Loucy (cell line): Measurements from ENCODE around the gene COX10.

ENCODE experiments used
- H2AFZ ChIP-seq: fragments of 200-600 bp; sonication (generic); 2 replicates; pipeline ENCODE4 v1.6.0; 2016; ENCODE audit warnings: antibody characterized with exemption, mild to moderate bottlenecking, low read length, moderate library complexity
- H3F3A ChIP-seq: fragments of 200-600 bp; 2 replicates; pipeline ENCODE4 v1.6.0; 2016; ENCODE audit warnings: antibody characterized with exemption, low read depth, mild to moderate bottlenecking
- H3K27me3 ChIP-seq: fragments of 200-600 bp; sonication (generic); 2 replicates; pipeline ENCODE4 v1.6.1; 2014; ENCODE audit warnings: low read length, mild to moderate bottlenecking; ENCODE audit not compliant: insufficient read depth, poor library complexity, severe bottlenecking
- H3K36me3 ChIP-seq: fragments of 200-600 bp; sonication (generic); 2 replicates; pipeline ENCODE4 v1.6.1; 2016; ENCODE audit warnings: low read length; ENCODE audit not compliant: insufficient read depth
- H3K4me1 ChIP-seq: fragments of 200-600 bp; sonication (generic); 2 replicates; pipeline ENCODE4 v1.5.1; 2014; ENCODE audit warnings: low read length, mild to moderate bottlenecking; ENCODE audit not compliant: insufficient read depth, poor library complexity, severe bottlenecking
- H3K4me2 ChIP-seq: fragments of 200-600 bp; sonication (generic); 2 replicates; pipeline ENCODE4 v1.6.0; 2014; ENCODE audit warnings: antibody characterized with exemption, low read length, low read depth, mild to moderate bottlenecking; ENCODE audit not compliant: poor library complexity, severe bottlenecking
- H3K4me3 ChIP-seq: fragments of 200-600 bp; sonication (generic); 2 replicates; pipeline ENCODE4 v1.5.1; 2014; ENCODE audit warnings: low read length, mild to moderate bottlenecking, mixed read lengths; ENCODE audit not compliant: poor library complexity, severe bottlenecking
- H3K79me2 ChIP-seq: fragments of 200-600 bp; sonication (generic); 2 replicates; pipeline ENCODE4 v1.6.1; 2014; ENCODE audit warnings: low read length; ENCODE audit not compliant: insufficient read depth
- H3K9ac ChIP-seq: fragments of 200-600 bp; sonication (generic); 2 replicates; pipeline ENCODE4 v1.6.0; 2014; ENCODE audit warnings: mild to moderate bottlenecking, low read depth, low read length, moderate library complexity; ENCODE audit not compliant: poor library complexity, severe bottlenecking
- H3K9me2 ChIP-seq: fragments of 200-600 bp; sonication (generic); replicated peaks from 2 replicates; pipeline ENCODE4 v1.6.1; 2016; ENCODE audit warnings: low read depth, low read length, mixed read lengths
- H3K9me3 ChIP-seq: fragments of 200-600 bp; sonication (generic); 2 replicates; pipeline ENCODE4 v1.6.1; 2014; ENCODE audit warnings: mild to moderate bottlenecking, antibody characterized with exemption, low read length, low read depth; ENCODE audit not compliant: insufficient read depth
- H4K20me1 ChIP-seq: fragments of 200-600 bp; sonication (generic); 2 replicates; pipeline ENCODE4 v1.6.0; 2014; ENCODE audit warnings: antibody characterized with exemption, low read length, mild to moderate bottlenecking; ENCODE audit not compliant: insufficient read depth, poor library complexity, severe bottlenecking
- CTCF ChIP-seq: fragments of 200-600 bp; sonication (generic); conservative IDR thresholded peaks from 2 replicates; pipeline ENCODE4 v1.5.1; 2014; ENCODE audit warnings: mild to moderate bottlenecking, antibody characterized with exemption, low read length
- EZH2phosphoT487 ChIP-seq: fragments of 200-600 bp; IDR thresholded peaks from 2 replicates; pipeline ENCODE4 v1.6.1; 2018; ENCODE audit warnings: antibody characterized with exemption, mild to moderate bottlenecking, moderate library complexity, borderline replicate concordance

The COX10 gene

GRCh38 chr17:14201021-14201987 lies 132.0 kb downstream of the COX10 start:
- H3F3A ChIP-seq, result no peaks in the 10 kb centered on the region
- H3K79me2 ChIP-seq, result no peaks in the 10 kb centered on the region
- H4K20me1 ChIP-seq, result peaks cover 57% of the 10 kb centered on the region
- peaks cover 47% of the 10 kb centered on the region for H3K27me3 ChIP-seq
- H3K4me2 ChIP-seq, result no peak overlapping the region
- H3K9me2 ChIP-seq, result no peaks in the 10 kb centered on the region
- H3K9me3 ChIP-seq, result no peaks in the 10 kb centered on the region
- H3K4me3 ChIP-seq, result no peak overlapping the region
- H3K36me3 ChIP-seq, result no peaks in the 10 kb centered on the region
- H2AFZ ChIP-seq, result no peak overlapping the region
- TF ChIP-seq CTCF (no peak), EZH2phosphoT487 (peak; percentile 95)
- H3K4me1 ChIP-seq, result no peaks in the 10 kb centered on the region
- no peak overlapping the region for H3K9ac ChIP-seq

- TF ChIP-seq CTCF (no peak), EZH2phosphoT487 (no peak)
- Histone ChIP-seq H3K4me2 (no peak overlapping the region), H3F3A (no peaks in the 10 kb centered on the region), H3K4me1 (no peaks in the 10 kb centered on the region), H2AFZ (no peak overlapping the region), H3K79me2 (no peaks in the 10 kb centered on the region), H3K9ac (no peak overlapping the region), H3K4me3 (no peak overlapping the region), H3K27me3 (peaks cover 47% of the 10 kb centered on the region), H3K9me3 (no peaks in the 10 kb centered on the region), H4K20me1 (peaks cover 52% of the 10 kb centered on the region), H3K36me3 (no peaks in the 10 kb centered on the region), H3K9me2 (no peaks in the 10 kb centered on the region)
Measured at GRCh38 chr17:14201988-14202380, 132.7 kb downstream of the COX10 start.

GRCh38 chr17:14202388-14203166 lies 133.3 kb downstream of the COX10 start:
- H3K36me3 ChIP-seq, result peaks cover 4% of the 10 kb centered on the region; the same call in 1 of the 2 replicates

More at GRCh38 chr17:14202388-14203166, 133.3 kb downstream of the COX10 start:
- peaks cover 42% of the 10 kb centered on the region for H3K27me3 ChIP-seq
- H3K9me2 ChIP-seq, result no peaks in the 10 kb centered on the region
- H2AFZ ChIP-seq, result no peak overlapping the region
- no peaks in the 10 kb centered on the region for H3K4me1 ChIP-seq
- no peak for TF ChIP-seq CTCF
- no peak for TF ChIP-seq EZH2phosphoT487
- no peaks in the 10 kb centered on the region for H3K79me2 ChIP-seq
- no peak overlapping the region for H3K9ac ChIP-seq
- H3K4me3 ChIP-seq, result no peak overlapping the region
- H4K20me1 ChIP-seq, result peaks cover 46% of the 10 kb centered on the region
- no peak overlapping the region for H3K4me2 ChIP-seq
- no peaks in the 10 kb centered on the region for H3K9me3 ChIP-seq
- no peaks in the 10 kb centered on the region for H3F3A ChIP-seq
